Measurements from ENCODE around the gene APBA2.
A peak's percentile ranks its signal among the peaks of the same experiment; 100 is the strongest.
"Not testable (repeated sequence)": the region's sequence is repeated elsewhere in the genome, so short reads cannot be mapped to it uniquely, and the experiment has no call there.

The APBA2 gene

GRCh38 chr15:29092376-29093064 lies 206.7 kb downstream of the APBA2 start:
- no peak for DNase-seq

- DNase-seq, result no peak
Observed at GRCh38 chr15:29093065-29093435, 207.3 kb downstream of the APBA2 start.

GRCh38 chr15:29093696-29094343 lies 208.0 kb downstream of the APBA2 start:
- no peak for DNase-seq

- no peak for DNase-seq
Observed at GRCh38 chr15:29094711-29095110, 208.9 kb downstream of the APBA2 start.

- no peak for DNase-seq
Observed at GRCh38 chr15:29095746-29096145, 210.0 kb downstream of the APBA2 start.

GRCh38 chr15:29097168-29097567 lies 211.4 kb downstream of the APBA2 start:
- no peak for DNase-seq

GRCh38 chr15:29097971-29098370 lies 212.2 kb downstream of the APBA2 start:
- DNase-seq, result no peak

- DNase-seq, result no peak
Observed at GRCh38 chr15:29098652-29099051, 212.9 kb downstream of the APBA2 start.

- DNase-seq, result no peak
Observed at GRCh38 chr15:29099131-29099880, 213.5 kb downstream of the APBA2 start.

GRCh38 chr15:29100486-29101000 lies 214.8 kb downstream of the APBA2 start:
- no peak for DNase-seq

GRCh38 chr15:29101491-29101890 lies 215.7 kb downstream of the APBA2 start:
- no peak for DNase-seq

- DNase-seq, result not testable (repeated sequence)
Observed at GRCh38 chr15:29102173-29102794, 216.5 kb downstream of the APBA2 start.

- DNase-seq, result peak; percentile 64
Observed at GRCh38 chr15:29102911-29103823, 217.4 kb downstream of the APBA2 start.

- peak; percentile 95 for DNase-seq
Observed at GRCh38 chr15:29103824-29104565, 218.2 kb downstream of the APBA2 start.

- DNase-seq, result no peak
Observed at GRCh38 chr15:29104566-29104880, 218.7 kb downstream of the APBA2 start.

- peak; percentile 72 for DNase-seq
Observed at GRCh38 chr15:29105151-29105854, 219.5 kb downstream of the APBA2 start.

GRCh38 chr15:29106116-29106515 lies 220.3 kb downstream of the APBA2 start:
- DNase-seq, result no peak

GRCh38 chr15:29106551-29107290 lies 220.9 kb downstream of the APBA2 start:
- DNase-seq, result no peak

- no peak for DNase-seq
Observed at GRCh38 chr15:29107291-29107890, 221.6 kb downstream of the APBA2 start.
